Measurements from ENCODE around the gene CACNA2D3.

DNA sequence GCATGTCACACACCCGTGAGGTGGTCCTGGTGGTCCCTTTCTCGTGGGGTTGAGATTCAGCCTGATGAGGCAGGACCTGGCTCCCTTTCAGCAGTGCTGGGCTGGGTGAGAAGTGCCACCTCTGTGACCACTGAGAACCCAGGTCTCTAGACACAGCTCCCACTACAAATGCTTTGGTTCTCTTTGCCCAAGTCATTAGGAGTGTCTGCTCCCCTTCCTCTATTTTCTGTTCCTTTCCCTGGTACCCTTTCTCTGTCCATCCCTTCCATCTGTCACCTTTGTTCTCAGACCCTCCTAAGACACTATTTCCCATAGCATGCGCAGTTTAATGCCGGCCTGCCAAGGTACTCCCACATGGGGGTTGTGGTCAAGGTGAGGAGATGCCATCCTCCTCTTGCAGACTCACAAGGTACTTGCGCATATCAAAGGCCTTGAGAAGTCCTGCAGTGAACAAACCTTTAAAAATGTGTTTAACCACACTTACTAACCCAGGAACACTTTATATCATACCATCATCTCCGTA is 507.8 kb downstream of the CACNA2D3 start:
- TF ChIP-seq, protein P1, sequence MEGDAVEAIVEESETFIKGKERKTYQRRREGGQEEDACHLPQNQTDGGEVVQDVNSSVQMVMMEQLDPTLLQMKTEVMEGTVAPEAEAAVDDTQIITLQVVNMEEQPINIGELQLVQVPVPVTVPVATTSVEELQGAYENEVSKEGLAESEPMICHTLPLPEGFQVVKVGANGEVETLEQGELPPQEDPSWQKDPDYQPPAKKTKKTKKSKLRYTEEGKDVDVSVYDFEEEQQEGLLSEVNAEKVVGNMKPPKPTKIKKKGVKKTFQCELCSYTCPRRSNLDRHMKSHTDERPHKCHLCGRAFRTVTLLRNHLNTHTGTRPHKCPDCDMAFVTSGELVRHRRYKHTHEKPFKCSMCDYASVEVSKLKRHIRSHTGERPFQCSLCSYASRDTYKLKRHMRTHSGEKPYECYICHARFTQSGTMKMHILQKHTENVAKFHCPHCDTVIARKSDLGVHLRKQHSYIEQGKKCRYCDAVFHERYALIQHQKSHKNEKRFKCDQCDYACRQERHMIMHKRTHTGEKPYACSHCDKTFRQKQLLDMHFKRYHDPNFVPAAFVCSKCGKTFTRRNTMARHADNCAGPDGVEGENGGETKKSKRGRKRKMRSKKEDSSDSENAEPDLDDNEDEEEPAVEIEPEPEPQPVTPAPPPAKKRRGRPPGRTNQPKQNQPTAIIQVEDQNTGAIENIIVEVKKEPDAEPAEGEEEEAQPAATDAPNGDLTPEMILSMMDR (IDR thresholded peaks at IDR 0.05; ENCODE audit: low read depth, low read length, missing input control): no peak
- no peak for TF ChIP-seq SP1 (IDR thresholded peaks at IDR 0.05)
